Pulmonary artery endothelial cell (primary cell): Measurements from ENCODE around the gene RNU5D-1. TPM values are rescaled to one million over a fixed set of nuclear protein-coding genes. Genes with fewer than 3 reads are reported as not detected.

Source experiments
- DNase-seq: peaks from one replicate; pipeline ENCODE4 v3.0.0-alpha.2; 2011; ENCODE audit warnings: low read depth, low spot score
- total RNA-seq: library from RNA; depleted of rRNA; stranded (reverse); fragments of >200 nt; gene quantifications from 2 replicates; pipeline ENCODE4 v1.2.3, GENCODE V29; 2014

RNU5D-1 gene
- total RNA-seq, 1 donor from 2014 or later = not detected

GRCh38 chr1:44733365-44733764, 2.4 kb upstream of the RNU5D-1 start:
- DNase-seq = no peak

GRCh38 chr1:44724955-44725698, 5.8 kb downstream of the RNU5D-1 start:
- DNase-seq = no peak

GRCh38 chr1:44724296-44724954, 6.5 kb downstream of the RNU5D-1 start:
- no peak for DNase-seq

- no peak for DNase-seq
Measured at GRCh38 chr1:44723496-44724295, 7.3 kb downstream of the RNU5D-1 start.

- no peak for DNase-seq
Measured at GRCh38 chr1:44723064-44723463, 7.9 kb downstream of the RNU5D-1 start.

- DNase-seq = no peak
Measured at GRCh38 chr1:44721485-44722361, 9.2 kb downstream of the RNU5D-1 start.

GRCh38 chr1:44720281-44720680, 10.7 kb downstream of the RNU5D-1 start:
- no peak for DNase-seq

GRCh38 chr1:44719318-44719717, 11.7 kb downstream of the RNU5D-1 start:
- no peak for DNase-seq

- DNase-seq = no peak
Measured at GRCh38 chr1:44718091-44718490, 12.9 kb downstream of the RNU5D-1 start.

GRCh38 chr1:44717653-44718052, 13.3 kb downstream of the RNU5D-1 start:
- no peak for DNase-seq

- no peak for DNase-seq
Measured at GRCh38 chr1:44717156-44717555, 13.8 kb downstream of the RNU5D-1 start.

- DNase-seq = no peak
Measured at GRCh38 chr1:44714944-44715571, 15.9 kb downstream of the RNU5D-1 start.

- DNase-seq = no peak
Measured at GRCh38 chr1:44714532-44714931, 16.4 kb downstream of the RNU5D-1 start.

GRCh38 chr1:44713321-44713781, 17.6 kb downstream of the RNU5D-1 start:
- no peak for DNase-seq

- DNase-seq = no peak
Measured at GRCh38 chr1:44707959-44708831, 22.8 kb downstream of the RNU5D-1 start.

- DNase-seq = no peak
Measured at GRCh38 chr1:44707112-44707881, 23.7 kb downstream of the RNU5D-1 start.

- DNase-seq = no peak
Measured at GRCh38 chr1:44705938-44706337, 25.0 kb downstream of the RNU5D-1 start.

GRCh38 chr1:44705470-44705869, 25.5 kb downstream of the RNU5D-1 start:
- DNase-seq = no peak

- no peak for DNase-seq
Measured at GRCh38 chr1:44701141-44701573, 29.8 kb downstream of the RNU5D-1 start.
